Heart left ventricle (tissue), 16 donors: ENCODE results near the gene FOXP2. TPM values are rescaled to one million over a fixed set of nuclear protein-coding genes. Genes with fewer than 3 reads are reported as not detected.

Source experiments
- ATAC-seq, 4 donors: fragments of 200-7000 bp; cut with Tn5 transposase; one replicate each; pipeline ENCODE4 v1.9.1; 2020 to 2022; ENCODE audit warnings: moderate library complexity in 4 of 4, mild to moderate bottlenecking in 3 of 4, moderate number of reproducible peaks in 1 of 4
- DNase-seq, 5 donors: peaks; one replicate each; pipeline ENCODE4 v3.0.0-alpha.2; 2020
- H3K27ac ChIP-seq, 12 donors: fragments of 200-600 bp; sonication (generic) in 4 of 12; one replicate each; pipeline versions ENCODE4 v1.5.0 to v1.8.0; 2016 to 2022; ENCODE audit warnings: mild to moderate bottlenecking in 2 of 12
- H3K27me3 ChIP-seq, 9 donors: fragments of 200-600 bp; sonication (generic) in 2 of 9; one replicate each; pipeline versions ENCODE4 v1.5.1 to v1.8.0; 2016 to 2022; ENCODE audit warnings: mild to moderate bottlenecking in 3 of 9
- H3K36me3 ChIP-seq, 9 donors: fragments of 200-600 bp; sonication (generic) in 2 of 9; one replicate each; pipeline versions ENCODE4 v1.5.0 to v1.8.0; 2018 to 2022; ENCODE audit warnings: mild to moderate bottlenecking in 2 of 9
- H3K4me1 ChIP-seq, 12 donors: fragments of 200-600 bp; sonication (generic) in 4 of 12; one replicate each; pipeline versions ENCODE4 v1.5.0 to v1.8.0; 2016 to 2022; ENCODE audit warnings: mild to moderate bottlenecking in 3 of 12
- H3K4me3 ChIP-seq, 12 donors: fragments of 200-600 bp; sonication (generic) in 4 of 12; one replicate each; pipeline versions ENCODE4 v1.5.0 to v1.8.0; 2017 to 2022; ENCODE audit warnings: mild to moderate bottlenecking in 9 of 12, moderate library complexity in 4 of 12
- H3K9me3 ChIP-seq, 12 donors: fragments of 200-600 bp; sonication (generic) in 4 of 12; one replicate each; pipeline versions ENCODE4 v1.5.0 to v1.8.0; 2016 to 2022; ENCODE audit warnings: mild to moderate bottlenecking in 1 of 12
- CTCF ChIP-seq, 12 donors: fragments of 200-600 bp; sonication (generic) in 4 of 12; IDR thresholded peaks; one replicate each; pipeline versions ENCODE4 v1.5.0 to v1.8.0; 2018 to 2022; ENCODE audit warnings: antibody characterized with exemption in 12 of 12, mild to moderate bottlenecking in 5 of 12
- POLR2A ChIP-seq, 2 donors: fragments of 450-650 bp; IDR thresholded peaks; one replicate each; pipeline ENCODE4 v1.6.1; 2017; ENCODE audit warnings: antibody characterized with exemption in 2 of 2, mild to moderate bottlenecking in 2 of 2, moderate library complexity in 2 of 2
- WGBS, 4 donors: extraction: QIAGEN DNeasy Blood & Tissue Kit in 2 of 4; methylation state at CpG; one replicate each; pipeline versions ENCODE4 v1.1.5 to v1.1.7; 2013 to 2018; 5-methylcytosine and 5-hydroxymethylcytosine counted together
- intact Hi-C, 10 donors: fragments of 100-400 bp; cut with DNase I; formaldehyde crosslinking; loops; one replicate each; pipeline versions ENCODE4 v1.11.1 to v1.14.2; 2022
- polyA plus RNA-seq, 2 donors: library from polyadenylated mRNA; stranded (reverse); fragments of 200-250 nt; gene quantifications; one replicate each; pipeline ENCODE4 v1.2.3, GENCODE V29; 2013
- total RNA-seq, 9 donors: library from RNA; depleted of rRNA in 2 of 9; stranded (reverse); fragments of >200 nt in 2 of 9; fragmentation: NEBNext Ultra II Directional in 3 of 9; extraction: Animal tissue kit (Norgen Biotek cat#: 25700) in 3 of 9; gene quantifications; one replicate each; pipeline versions ENCODE4 v1.1.0 to v1.2.4, GENCODE V29; 2016 to 2023
- donor health status: ischemic (EF 13 %, LVEDD 7.1; RV severe dilation, severe dysfunction).
- donor health status: healthy with polysubstance abuse.
- donor health status: DM: no; HTN: yes; CAD: no.
- donor health status: DM: no; HTN: no; CAD: no.
- donor health status: ischemic (EF 25% LVEDD 6.9; RV normal size, moderate dysfunction).
- donor health status: ischemic (EF 25% LVEDD 5.7; RV mildly dilated, moderate dysfunction).
- donor health status: healthy.
- donor health status: DM: yes; HTN: yes; CAD: no.
- donor health status: ischemic (EF 35%, LVEDD 5.7; RV mildly dilated, moderate dysfunction).
- donor health status: nonischemic (EF 11% LVEDD 7.7; RV severe dilation, severe dysfunction).
- donor health status: DM: yes; HTN: yes; CAD: no.
- donor health status: PGD.
- donor health status: ischemic (EF 29% LVEDD 5.4; RV normal size, mild dysfunction).
- donor health status: nonischemic (EF 23%, LVEDD 6.1; RV moderate dilation, normal function).

FOXP2 gene
- total and polyA plus RNA-seq, 11 donors, result 0.25 to 3.7 (median 1.9) TPM

DNA sequence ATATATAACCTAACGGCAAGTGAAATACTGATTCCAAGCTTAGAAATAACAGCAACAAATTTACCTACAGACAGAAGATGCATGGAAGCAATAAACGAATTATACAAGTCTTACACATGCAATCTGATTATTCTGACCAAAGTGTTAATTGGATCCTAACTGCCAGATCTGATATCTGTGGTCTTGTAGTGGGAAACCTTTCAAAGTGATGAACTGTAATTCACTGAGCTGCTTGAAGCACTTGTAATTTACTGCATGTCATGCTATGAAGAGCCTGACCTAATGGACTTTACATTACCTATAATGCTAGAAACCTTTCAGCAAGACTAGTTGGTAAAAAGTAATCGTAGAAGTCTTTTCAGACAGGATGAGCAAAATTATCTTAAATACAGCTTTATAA is 205.6 kb downstream of the FOXP2 start:
- no peak for ATAC-seq
- Histone ChIP-seq H3K4me3 (no peak overlapping the region), H3K4me1 (no peaks in the 10 kb centered on the region), H3K27me3 (no peaks in the 10 kb centered on the region), H3K36me3 (no peaks in the 10 kb centered on the region), H3K27ac (no peak overlapping the region), H3K9me3 (no peaks in the 10 kb centered on the region)
- intact Hi-C loops, result no loop called here
- TF ChIP-seq CTCF (IDR thresholded peaks at IDR 0.05), result no peak
- no peak for TF ChIP-seq POLR2A (IDR thresholded peaks at IDR 0.05)
- WGBS, 4 donors, result 72 to 77% (median 73%) methylated on average over 3 of the region's 3 CpGs
- no peak for DNase-seq

- no peak overlapping the region for H3K4me3 ChIP-seq
- ATAC-seq (no peak), DNase-seq (no peak)
- intact Hi-C loops, result no loop called here
- no peaks in the 10 kb centered on the region for H3K36me3 ChIP-seq
- whole genome bisulfite sequencing, 4 donors, result 72 to 93% (median 89%) methylated on average over 1 of the region's 1 CpG
- H3K27ac ChIP-seq, result no peak overlapping the region
- TF ChIP-seq CTCF (IDR thresholded peaks at IDR 0.05) (no peak), POLR2A (IDR thresholded peaks at IDR 0.05) (no peak)
- no peaks in the 10 kb centered on the region for H3K9me3 ChIP-seq
- no peaks in the 10 kb centered on the region for H3K27me3 ChIP-seq
- no peaks in the 10 kb centered on the region for H3K4me1 ChIP-seq
These were observed 207.6 kb downstream of the FOXP2 start for GRCh38 chr7:114622221-114622620.

GRCh38 chr7:114623146-114623545 is 208.5 kb downstream of the FOXP2 start:
- intact Hi-C loops, result no loop called here
- no peak for TF ChIP-seq CTCF (IDR thresholded peaks at IDR 0.05)
- TF ChIP-seq POLR2A (IDR thresholded peaks at IDR 0.05), result no peak
- H3K4me3 ChIP-seq, result no peak overlapping the region
- no peaks in the 10 kb centered on the region for H3K36me3 ChIP-seq
- no peaks in the 10 kb centered on the region for H3K27me3 ChIP-seq
- no peak for ATAC-seq
- no peak for DNase-seq
- H3K9me3 ChIP-seq, result no peaks in the 10 kb centered on the region
- no peaks in the 10 kb centered on the region for H3K4me1 ChIP-seq
- H3K27ac ChIP-seq, result no peak overlapping the region
- WGBS, 4 donors, result 73 to 78% (median 76%) methylated on average over 2 of the region's 2 CpGs

DNA sequence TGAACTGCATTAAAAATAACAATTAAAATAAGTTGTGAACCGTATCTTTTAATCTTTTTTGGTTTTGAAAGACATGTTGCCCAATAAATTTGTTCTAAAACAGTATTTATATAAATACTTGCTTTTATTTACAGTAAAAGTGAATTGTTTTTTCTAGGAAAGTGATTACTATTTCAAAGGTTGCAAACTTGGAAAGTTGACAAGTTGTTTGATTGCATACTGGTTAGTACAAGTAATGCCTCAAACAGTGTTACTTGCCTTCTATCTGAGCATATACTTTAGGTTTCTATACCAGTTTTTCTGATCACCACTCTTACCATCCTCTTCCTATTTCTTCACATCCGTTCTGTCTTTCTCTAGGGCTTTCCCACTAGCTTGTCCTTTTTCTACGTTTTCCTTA is 212.6 kb downstream of the FOXP2 start:
- no peak overlapping the region for H3K27ac ChIP-seq
- no peak for DNase-seq
- no peaks in the 10 kb centered on the region for H3K27me3 ChIP-seq
- no peak for ATAC-seq
- intact Hi-C loops, result no loop called here
- WGBS, 4 donors, result 69 to 78% (median 71%) methylated on average over 3 of the region's 3 CpGs
- no peak overlapping the region for H3K4me3 ChIP-seq
- no peaks in the 10 kb centered on the region for H3K9me3 ChIP-seq
- no peak for TF ChIP-seq CTCF (IDR thresholded peaks at IDR 0.05)
- no peaks in the 10 kb centered on the region for H3K4me1 ChIP-seq
- H3K36me3 ChIP-seq, result peaks cover 0 to 10% (median 0%) of the 10 kb centered on the region in 9 donors
